GM21390 (cell line): ENCODE data around the gene CXCR3.
"Not testable (repeated sequence)": the region's sequence is repeated elsewhere in the genome, so short reads cannot be mapped to it uniquely, and the experiment has no call there.

Experiments used
- ATAC-seq: cut with Tn5 transposase; IDR thresholded peaks from one replicate; pipeline ENCODE4 v1.9.1; 2021; ENCODE audit not compliant: unreplicated experiment

CXCR3 gene

DNA sequence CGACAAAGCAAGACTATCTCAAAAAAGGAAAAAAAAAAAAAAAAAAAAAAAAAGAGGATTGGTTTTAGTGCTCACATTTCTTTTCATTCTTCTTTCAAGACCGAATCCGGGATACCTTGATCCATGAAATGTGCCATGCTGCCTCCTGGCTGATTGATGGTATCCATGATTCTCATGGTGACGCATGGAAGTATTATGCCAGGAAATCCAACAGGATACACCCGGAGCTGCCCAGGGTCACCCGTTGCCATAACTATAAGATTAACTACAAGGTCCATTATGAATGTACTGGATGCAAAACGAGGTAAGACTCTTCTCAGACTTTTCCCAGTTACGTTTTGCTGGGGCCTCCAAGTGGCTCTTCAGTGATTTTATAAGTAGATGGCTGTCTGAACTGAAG is 6.1 kb downstream of the CXCR3 start:
- ATAC-seq = no peak

DNA sequence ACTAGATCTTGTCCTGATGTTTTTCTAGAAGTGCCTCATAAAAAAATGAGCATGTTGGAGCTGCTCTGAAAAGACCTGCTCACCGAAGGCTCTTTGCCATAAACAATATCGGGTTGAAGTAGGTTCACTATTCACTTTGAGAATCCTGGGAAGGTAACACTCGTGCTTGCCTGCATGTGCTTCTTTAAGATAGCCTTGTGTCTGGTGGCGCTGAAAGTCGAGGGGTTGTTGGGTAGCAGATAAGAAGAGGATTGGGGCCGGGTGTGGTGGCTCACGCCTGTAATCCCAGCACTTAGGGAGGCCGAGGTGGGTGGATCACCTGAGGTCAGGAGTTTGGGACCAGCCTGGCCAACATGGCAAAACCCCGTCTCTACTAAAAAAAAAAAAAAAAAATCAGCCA is 6.6 kb downstream of the CXCR3 start:
- not testable (repeated sequence) for ATAC-seq

GRCh38 chrX:71609095-71609750 is 9.1 kb downstream of the CXCR3 start:
- no peak for ATAC-seq

GRCh38 chrX:71607488-71607887 is 10.8 kb downstream of the CXCR3 start:
- ATAC-seq = no peak

DNA sequence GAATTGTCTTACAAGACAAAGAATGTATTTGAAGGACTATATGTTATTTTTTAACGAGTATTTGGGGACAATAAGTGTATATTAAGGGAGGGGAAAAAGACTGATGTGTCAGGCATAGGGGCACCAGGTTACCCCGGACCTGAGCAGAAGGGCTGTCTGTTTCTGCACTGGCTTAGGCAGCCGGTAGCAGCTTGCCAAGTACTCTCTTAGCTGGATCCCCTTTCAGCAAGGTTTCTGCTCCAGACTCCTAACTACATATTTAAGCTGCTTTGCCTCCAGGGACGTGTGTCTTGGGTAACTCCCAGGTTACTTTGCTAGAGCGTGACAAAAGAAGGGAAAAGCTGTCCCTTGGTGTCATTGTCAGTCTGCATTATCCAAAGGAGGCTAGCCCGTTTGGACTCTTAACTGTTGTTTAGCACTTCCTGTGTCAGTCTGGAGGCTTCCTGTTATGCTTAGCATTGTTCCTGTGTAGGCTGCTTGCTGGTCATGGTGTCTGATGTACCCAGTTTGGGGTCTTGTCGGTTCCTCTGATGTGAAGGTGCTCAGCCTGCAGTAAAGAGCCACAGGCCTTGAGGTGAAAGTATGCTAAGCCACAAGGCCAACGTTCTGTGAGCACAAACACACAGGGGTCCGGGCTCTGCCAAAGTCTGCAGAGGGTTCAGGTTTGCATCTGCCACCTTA is 11.6 kb downstream of the CXCR3 start:
- no peak for ATAC-seq

DNA sequence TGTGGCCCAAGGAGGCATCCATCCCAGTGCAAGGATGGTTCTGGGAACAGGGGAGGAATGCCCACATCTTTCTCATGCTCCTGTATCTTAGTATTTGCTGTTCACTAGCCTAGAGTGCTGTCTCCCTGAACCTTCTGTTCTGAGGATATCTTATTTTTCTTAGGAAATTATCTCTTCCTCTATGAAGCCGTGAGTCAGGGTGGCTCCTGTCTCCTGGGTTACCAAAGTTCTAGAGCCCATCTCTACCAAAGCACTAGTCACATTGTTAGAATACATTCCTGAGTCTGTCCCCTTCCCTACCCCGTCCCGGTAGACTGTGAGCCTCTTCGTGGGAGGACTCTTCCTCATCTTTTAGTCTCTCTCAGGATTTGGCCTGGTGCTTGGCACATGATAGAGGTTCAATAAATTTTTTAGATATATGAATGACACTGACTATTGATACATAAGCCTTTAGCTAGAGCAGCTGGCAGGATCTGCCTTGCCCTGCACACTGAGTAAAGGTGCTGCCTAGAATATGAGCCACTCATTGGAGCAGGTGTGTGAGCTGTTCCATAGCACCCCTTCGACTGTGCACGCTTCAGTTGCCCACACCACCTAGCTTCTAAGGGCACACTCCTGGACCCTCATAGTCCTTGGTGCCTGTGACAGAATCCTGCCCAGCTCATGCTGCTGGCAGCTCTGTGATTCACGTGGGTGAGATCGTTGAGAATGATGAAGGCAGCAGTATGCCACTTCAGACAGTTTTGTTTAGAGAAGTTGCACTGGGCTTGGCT is 13.3 kb downstream of the CXCR3 start:
- ATAC-seq = no peak

GRCh38 chrX:71604141-71604540 is 14.2 kb downstream of the CXCR3 start:
- ATAC-seq = no peak

- no peak for ATAC-seq
These were observed 14.7 kb downstream of the CXCR3 start for GRCh38 chrX:71603618-71604017.

GRCh38 chrX:71599965-71600364 is 18.3 kb downstream of the CXCR3 start:
- no peak for ATAC-seq

GRCh38 chrX:71593210-71593609 is 25.1 kb downstream of the CXCR3 start:
- not testable (repeated sequence) for ATAC-seq

- no peak for ATAC-seq
These were observed 31.4 kb downstream of the CXCR3 start for GRCh38 chrX:71586929-71587328.

DNA sequence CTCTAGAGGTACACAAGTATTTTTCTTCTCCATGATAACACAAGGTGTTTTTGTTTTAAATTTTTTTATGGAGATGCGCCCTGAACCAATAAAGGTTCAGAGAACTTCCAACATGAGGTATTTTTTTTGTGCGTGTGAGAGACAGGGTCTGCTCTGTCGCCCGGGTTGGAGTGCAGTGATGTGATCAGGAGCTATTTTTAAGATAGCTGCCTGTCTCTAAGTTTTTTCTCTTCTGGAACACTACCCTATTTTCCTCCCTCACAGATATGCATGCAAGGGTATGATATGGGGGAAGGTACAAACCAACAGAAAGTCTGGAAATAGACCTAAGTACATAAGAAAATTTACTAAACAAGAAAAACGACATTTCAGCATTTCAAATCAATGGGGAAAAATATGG is 37.1 kb downstream of the CXCR3 start:
- ATAC-seq = no peak

DNA sequence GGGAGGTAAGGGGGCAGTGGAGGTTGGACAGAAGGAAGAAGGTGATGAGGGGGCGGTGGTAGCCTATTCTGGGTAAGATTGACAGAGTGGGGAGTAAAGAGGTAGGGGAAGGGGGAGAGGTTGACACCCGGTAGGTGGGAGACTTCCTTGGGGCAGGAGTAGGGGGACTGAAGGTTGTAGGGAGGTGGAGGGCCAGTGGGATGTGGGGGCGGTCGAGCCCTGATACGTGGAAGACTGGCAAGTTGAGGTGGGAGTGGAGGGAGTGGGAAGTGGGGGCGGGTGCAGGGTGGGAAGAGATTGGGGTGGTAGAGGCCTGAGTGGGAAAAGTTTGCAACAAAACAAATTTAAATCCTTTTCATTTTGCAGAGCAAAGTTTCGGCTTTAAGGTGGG is 38.3 kb downstream of the CXCR3 start:
- no peak for ATAC-seq

DNA sequence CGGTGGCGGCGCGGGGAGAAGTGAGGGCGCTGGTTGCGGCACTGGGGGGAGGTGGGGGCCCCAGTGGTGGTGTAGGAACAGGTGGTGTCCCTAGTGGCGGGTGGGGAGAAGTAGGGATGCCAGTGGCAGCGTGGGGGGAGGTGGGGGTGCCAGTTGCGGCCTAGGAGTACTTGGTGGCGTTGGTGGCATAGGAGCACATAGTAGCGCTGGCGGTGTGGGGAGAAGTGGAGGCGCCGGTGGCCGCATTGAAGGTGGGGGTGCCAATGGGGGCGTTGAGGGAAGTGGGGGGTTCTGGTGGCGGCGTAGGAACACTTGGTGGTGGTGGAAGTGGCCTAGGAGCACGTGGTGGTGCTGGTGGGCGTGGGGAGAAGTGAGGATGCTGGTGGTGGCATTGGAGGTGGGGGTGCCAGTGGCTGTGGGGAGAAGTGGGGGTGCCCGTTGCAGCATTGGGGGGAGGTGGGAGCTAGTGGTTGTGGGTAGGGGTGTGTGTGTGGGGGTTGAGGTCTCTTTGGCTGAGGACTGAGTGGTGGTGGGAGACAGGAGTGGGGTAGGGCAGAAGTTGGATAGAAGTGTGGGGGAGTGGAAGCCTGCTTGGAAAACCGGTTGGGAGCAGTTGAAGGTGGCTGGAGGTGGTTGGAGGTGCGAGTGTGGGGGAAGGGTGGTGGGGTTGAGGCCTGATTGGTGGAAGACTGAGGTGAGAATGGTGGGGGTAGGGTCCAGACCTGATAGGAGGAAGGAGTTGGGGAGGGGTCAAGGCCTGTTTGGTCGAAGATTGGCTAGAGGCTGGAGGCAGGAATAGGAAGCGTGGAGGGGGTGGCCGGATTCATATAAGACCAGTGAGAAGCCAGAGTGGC is 38.9 kb downstream of the CXCR3 start:
- no peak for ATAC-seq

DNA sequence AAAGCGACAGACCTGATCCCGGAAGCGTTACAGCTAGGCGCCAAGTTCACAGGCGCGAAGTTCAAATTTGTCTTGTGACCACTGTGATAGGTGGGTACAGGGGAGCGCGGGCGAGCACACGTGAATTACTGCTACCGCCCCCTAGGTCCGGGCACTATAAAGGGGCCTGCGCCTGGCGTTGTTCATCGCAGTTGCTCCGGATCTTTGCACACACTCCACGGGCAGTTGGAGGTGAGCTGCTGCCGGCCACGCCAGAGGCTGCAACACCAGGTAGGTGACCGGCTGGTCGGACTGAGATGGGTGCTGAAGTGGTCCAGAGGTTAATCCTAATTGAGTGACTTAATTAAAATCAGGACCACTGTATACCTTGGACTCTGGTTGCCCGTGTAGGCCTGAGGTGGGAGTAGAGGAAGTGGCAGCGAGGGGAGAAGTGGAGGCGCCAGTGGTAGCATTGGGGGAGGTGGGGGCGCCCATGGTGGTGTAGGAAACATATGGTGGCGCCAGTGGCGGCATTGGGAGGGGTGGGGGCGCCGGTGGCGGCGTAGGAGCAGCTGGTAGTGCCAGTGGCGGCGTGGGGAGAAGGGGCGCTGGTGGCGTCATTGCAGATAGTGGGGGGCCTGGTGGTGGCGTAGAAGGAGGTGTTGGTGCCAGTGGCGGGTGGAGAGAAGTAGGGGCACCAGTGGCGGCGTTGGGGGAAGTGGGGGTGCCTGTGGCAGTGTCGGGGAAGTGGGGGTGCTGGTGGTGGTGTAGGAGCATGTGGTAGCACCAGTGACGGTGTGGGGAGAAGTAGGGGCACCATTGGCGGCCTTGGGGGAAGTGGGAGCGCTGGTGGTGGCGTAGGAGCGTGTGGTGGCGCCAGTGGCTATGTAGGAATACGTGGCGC is 39.8 kb downstream of the CXCR3 start, which contains the start of gene GCNA:
Gene GCNA, plus strand, starts transcription at position 185 of the 883 bp plus-strand sequence. CDS start 2,385 bp downstream, outside the sequence.
- no peak for ATAC-seq

GRCh38 chrX:71577682-71578081 is 40.6 kb downstream of the CXCR3 start:
- ATAC-seq = no peak

DNA sequence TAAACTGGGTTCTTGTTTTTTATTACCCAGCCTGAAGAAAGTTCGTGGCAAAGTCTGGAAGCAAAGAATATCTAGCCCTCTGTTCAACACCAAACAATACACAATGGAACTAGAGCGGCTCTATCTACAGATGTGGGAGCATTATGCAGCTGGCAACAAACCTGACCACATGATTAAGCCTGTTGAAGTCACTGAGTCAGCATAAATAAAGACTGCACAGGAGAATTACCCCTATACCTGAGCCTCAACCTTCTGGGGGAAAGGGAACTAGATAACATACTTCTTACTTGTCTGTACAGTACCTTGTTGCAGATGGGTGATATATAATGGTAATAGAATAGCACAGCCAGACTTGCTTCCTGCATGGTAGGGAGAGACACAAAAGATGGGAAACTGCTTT is 44.7 kb downstream of the CXCR3 start:
- ATAC-seq = no peak

DNA sequence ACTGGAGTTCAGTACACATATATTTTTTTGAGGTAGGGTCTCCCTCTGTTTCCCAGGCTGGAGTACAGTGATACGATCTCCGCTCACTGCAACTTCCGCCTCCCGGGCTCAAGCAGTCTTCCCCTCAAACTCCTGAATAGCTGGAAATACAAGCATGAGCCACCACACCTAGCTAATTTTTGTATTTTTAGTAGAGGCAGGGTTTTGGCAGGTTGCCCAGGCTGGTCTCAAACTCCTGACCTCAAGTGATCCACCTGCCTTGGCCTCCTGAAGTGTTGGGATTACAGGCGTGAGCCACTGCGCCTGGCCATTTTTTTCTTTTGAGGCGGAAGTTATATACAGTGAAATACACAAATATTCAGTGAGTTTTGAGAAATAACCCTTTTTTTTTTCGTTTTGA is 46.9 kb downstream of the CXCR3 start:
- ATAC-seq = not testable (repeated sequence)
